GM12865 (cell line): ENCODE data around the gene SYAP1.

Source experiments
- DNase-seq: peaks from one replicate; pipeline ENCODE4 v3.0.0; 2010; ENCODE audit warnings: low read depth
- H3K4me3 ChIP-seq: 2 replicates; pipeline ENCODE4 v1.5.1; 2011; ENCODE audit warnings: mild to moderate bottlenecking, low read depth, low read length, control low read depth
- CTCF ChIP-seq: IDR thresholded peaks from 2 replicates; pipeline ENCODE4 v1.5.1; 2011; ENCODE audit warnings: low read length, control low read depth, low read depth, inconsistent platforms; ENCODE audit not compliant: insufficient read depth; ENCODE audit errors: missing control alignments

The SYAP1 gene

GRCh38 chrX:16797358-16797757, 77.9 kb downstream of the SYAP1 start:
- TF ChIP-seq CTCF: no peak
- H3K4me3 ChIP-seq: no peak overlapping the region
- DNase-seq: no peak

- TF ChIP-seq CTCF: no peak
- H3K4me3 ChIP-seq: no peak overlapping the region
- no peak for DNase-seq
These were observed 78.4 kb downstream of the SYAP1 start for GRCh38 chrX:16797841-16798240.

DNA sequence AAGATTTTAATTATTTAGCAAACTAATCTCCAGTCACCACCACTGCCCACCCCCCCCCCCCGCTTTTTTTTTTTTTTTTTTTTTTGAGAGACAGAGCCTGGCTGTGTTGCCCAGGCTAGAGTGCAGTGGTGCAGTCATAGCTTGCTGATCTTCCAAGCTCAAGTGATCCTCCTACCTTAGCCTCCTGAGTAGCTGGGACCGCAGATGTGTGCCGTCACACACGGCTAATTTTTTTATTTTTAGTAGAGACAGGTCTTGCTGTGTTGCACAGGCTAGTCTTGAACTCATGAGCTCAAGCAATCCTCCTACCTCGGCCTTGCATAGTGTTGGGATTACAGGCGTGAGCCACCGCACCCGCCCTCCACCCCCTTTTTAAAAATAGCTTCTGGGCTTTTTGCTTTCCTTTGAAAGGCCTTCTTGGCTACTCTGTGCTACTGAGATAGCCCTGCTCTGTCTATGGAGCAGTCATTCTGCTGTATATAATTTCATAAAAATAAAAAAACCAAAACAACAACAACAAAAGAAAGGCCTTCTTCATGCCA, 85.6 kb downstream of the SYAP1 start:
- no peak overlapping the region for H3K4me3 ChIP-seq
- no peak for TF ChIP-seq CTCF
- DNase-seq: peak; percentile 36

GRCh38 chrX:16807548-16807947, 88.1 kb downstream of the SYAP1 start:
- no peak for DNase-seq
- TF ChIP-seq CTCF: no peak
- H3K4me3 ChIP-seq: no peak overlapping the region

- TF ChIP-seq CTCF: no peak
- H3K4me3 ChIP-seq: no peak overlapping the region
- no peak for DNase-seq
These were observed 88.6 kb downstream of the SYAP1 start for GRCh38 chrX:16807976-16808542.

DNA sequence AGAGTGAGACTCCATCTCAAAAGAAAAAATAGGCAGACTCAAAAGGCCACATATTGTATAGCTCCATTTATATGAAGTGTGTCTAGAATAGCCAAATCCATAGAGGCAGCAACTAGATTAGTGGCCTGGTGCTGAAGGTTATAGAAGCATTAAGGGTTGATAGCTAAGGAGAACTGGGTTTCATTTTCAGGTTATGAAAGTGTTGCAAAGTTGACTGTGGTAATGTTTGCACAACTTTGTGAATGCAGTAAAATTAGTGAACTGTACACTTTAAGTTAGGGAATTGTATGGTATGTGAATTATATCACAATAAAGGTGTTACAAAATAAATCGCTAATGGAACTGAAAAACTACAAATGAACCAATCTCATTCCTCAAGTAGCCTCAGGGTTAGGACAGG, 95.2 kb downstream of the SYAP1 start:
- DNase-seq: no peak
- no peak for TF ChIP-seq CTCF
- H3K4me3 ChIP-seq: no peak overlapping the region
